Activated T-cell treated with anti-CD3 and anti-CD28 coated beads, Interleukin-2, amount 50 U/mL, for 4 hours (primary cell): ENCODE measurements around the gene KIF21A. TPM values are rescaled to one million over a fixed set of nuclear protein-coding genes. Genes with fewer than 3 reads are reported as not detected.

Experiments
- ATAC-seq, 2 donors: fragments of 200-7000 bp; cut with Tn5 transposase; one replicate each; pipeline ENCODE4 v1.10.0; 2021
- DNase-seq: peaks from one replicate; pipeline ENCODE4 v3.0.0-alpha.2; 2020
- H3K27me3 Mint-ChIP-seq: one replicate; pipeline ENCODE4 v1.8.0; 2021; ENCODE audit warnings: low read depth, mixed read lengths
- H3K36me3 Mint-ChIP-seq: one replicate; pipeline ENCODE4 v1.8.0; 2022; ENCODE audit warnings: mixed read lengths; ENCODE audit not compliant: insufficient read depth
- H3K4me1 Mint-ChIP-seq: one replicate; pipeline ENCODE4 v1.8.0; 2021; ENCODE audit warnings: low read depth, mixed read lengths
- H3K4me3 Mint-ChIP-seq: one replicate; pipeline ENCODE4 v1.8.0; 2021; ENCODE audit warnings: mild to moderate bottlenecking, moderate library complexity, mixed read lengths
- H3K9me3 Mint-ChIP-seq: one replicate; pipeline ENCODE4 v1.8.0; 2021; ENCODE audit warnings: mixed read lengths
- total RNA-seq, 3 donors: library from RNA; stranded (reverse); gene quantifications; one replicate each; pipeline ENCODE4 v1.2.1, GENCODE V29; 2021

Gene KIF21A
- total RNA-seq, 3 donors from 2014 or later = 22.4 to 27.8 (median 25.2) TPM

DNA sequence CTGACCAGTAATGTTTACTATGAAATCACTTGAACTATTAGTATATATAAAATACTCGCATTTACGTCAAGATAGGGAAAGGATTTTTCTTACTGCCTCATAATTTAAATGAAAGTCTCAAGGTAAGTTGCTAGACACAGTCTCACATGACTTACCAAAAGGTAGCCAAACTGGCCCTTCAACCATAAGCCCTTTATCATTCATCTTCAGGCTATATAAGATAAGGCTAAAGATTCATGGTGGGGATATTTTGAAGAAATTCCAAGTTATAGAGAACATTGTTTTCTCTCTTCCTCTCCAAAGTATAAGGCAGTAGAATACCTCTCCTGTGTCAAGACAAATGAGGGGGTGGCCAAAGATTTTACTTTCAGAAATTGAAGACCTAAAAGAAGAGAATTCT lies 23.4 kb downstream of the KIF21A start:
- H3K27me3 Mint-ChIP-seq = no peaks in the 10 kb centered on the region
- no peak for DNase-seq
- peaks cover 17% of the 10 kb centered on the region for H3K36me3 Mint-ChIP-seq
- no peaks in the 10 kb centered on the region for H3K9me3 Mint-ChIP-seq
- H3K4me1 Mint-ChIP-seq = peaks cover 1% of the 10 kb centered on the region
- no peak for ATAC-seq
- H3K4me3 Mint-ChIP-seq = no peak overlapping the region

DNA sequence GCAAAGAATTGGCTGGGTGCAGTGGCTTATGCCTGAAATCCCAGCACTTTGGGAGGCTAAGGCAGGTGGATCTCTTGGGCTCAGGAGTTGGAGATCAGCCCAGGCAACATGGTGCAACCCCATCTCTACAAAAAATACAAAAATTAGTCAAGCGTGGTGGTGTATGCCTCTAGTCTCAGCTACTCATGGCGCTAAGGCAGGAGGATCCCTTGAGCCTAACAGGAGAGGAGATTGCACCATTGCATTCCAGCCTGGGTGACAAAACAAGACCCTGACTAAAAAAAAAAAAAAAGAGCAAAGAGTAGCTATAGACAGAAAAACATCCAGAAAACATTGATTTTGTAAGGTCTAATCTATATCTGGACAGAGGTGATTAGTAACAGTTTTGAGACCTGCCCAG lies 25.0 kb downstream of the KIF21A start:
- peaks cover 17% of the 10 kb centered on the region for H3K36me3 Mint-ChIP-seq
- no peaks in the 10 kb centered on the region for H3K27me3 Mint-ChIP-seq
- no peak for DNase-seq
- no peaks in the 10 kb centered on the region for H3K9me3 Mint-ChIP-seq
- H3K4me1 Mint-ChIP-seq = peaks cover 3% of the 10 kb centered on the region
- no peak for ATAC-seq
- no peak overlapping the region for H3K4me3 Mint-ChIP-seq

DNA sequence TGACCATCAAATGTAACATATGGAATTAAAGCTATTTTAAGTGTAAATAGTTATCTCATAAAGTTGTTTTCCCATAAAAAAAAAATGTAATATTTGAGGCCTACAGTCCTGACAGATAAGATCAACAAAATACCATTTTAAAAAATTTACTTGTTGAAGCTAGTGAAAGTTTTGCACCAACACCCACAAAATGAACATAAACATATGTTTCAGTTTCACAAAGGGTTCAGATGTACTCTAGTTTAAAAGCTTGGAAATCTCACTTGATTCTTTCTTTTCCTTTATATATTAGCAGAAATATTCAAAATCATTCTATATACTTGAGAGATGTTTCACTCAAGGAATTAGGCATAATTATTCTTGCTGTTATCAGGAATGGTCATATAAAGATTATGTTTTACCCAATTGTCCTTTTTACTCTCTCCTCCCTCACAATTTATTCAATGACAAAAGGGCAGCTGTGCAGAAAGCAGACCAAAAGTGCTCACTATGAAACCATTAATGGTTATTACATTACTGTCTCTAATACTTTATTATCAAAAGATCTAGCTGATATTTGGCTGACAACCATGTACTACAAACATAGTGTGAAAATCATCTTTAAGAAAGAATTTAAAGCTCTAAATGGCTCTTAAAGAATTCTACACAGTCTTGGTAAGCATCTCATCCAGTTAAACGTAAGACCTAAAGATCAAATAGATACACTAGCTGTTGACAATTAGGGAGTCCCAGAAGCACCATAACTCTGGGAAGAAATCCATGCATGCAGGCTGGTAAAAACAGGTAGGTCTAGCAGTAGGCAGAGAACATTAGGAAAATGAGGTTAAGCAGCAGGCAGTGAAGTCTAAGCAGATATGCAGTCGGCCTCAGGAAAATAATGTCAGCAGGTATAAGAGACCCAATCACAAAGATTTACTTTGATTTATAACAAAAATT lies 28.8 kb downstream of the KIF21A start:
- H3K27me3 Mint-ChIP-seq = no peaks in the 10 kb centered on the region
- no peaks in the 10 kb centered on the region for H3K9me3 Mint-ChIP-seq
- DNase-seq (no peak), ATAC-seq (no peak)
- H3K4me1 Mint-ChIP-seq = peaks cover 2% of the 10 kb centered on the region
- H3K36me3 Mint-ChIP-seq = peaks cover 9% of the 10 kb centered on the region
- no peak overlapping the region for H3K4me3 Mint-ChIP-seq

DNA sequence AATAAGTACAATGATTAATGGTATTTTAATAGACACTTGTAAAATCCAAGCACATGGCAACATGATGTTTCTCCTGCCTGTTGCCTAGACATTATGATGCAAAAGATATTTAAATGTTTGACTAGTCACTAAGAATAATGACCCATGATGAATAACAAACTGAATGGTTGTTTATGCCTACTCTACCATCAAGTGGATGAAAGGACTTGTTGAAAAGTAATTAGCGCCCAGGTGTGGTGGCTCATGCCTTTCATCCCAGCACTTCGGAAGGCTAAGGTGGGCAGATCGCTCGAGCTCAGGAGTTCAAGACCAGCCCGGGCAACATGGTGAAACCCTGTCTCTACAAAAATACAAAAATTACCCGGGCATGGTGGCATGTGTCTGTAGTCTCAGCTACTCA lies 30.7 kb downstream of the KIF21A start:
- Mint-ChIP-seq H3K9me3 (no peaks in the 10 kb centered on the region), H3K4me3 (no peak overlapping the region), H3K4me1 (peaks cover 3% of the 10 kb centered on the region), H3K27me3 (no peaks in the 10 kb centered on the region), H3K36me3 (peaks cover 10% of the 10 kb centered on the region)
- ATAC-seq = no peak
- no peak for DNase-seq

DNA sequence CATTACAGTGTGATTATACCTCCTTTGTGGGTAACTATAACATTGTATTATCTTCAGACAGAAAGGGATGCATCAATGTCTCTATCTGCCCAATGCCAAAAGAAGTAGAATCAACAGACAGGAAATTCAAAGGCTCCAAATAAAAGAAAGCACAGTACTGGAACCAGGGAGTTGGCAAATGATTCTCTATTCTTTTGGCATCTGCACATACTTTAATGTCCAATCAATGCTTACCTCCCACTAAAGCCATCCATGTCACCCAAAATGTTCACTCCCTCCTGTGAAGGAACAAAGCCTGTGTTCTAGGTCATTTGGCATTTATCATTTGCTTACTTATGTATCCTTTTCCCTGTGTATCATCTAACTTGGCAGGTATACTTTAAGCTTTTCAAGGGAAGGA lies 36.7 kb downstream of the KIF21A start:
- no peak for ATAC-seq
- peaks cover 5% of the 10 kb centered on the region for H3K36me3 Mint-ChIP-seq

DNA sequence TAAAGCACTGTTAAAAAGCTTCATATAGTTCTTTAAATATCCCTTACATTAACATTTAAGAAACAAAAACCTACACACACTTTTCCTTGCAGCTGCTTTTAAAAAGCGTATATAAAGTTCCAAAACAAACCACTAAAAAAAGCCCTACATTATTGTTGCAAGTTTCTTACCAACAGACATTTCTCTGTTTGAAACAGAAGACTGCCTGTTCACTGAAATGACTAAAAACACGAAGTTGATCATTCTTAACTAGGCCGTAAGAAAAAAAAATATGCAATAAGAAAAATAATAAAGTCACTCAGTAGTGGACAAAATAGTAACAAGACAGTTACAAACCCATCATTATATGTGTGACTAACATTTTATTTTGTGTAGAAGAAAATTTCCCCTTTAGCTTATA lies 37.3 kb downstream of the KIF21A start:
- ATAC-seq = no peak
- Mint-ChIP-seq H3K4me3 (no peak overlapping the region), H3K36me3 (peaks cover 2% of the 10 kb centered on the region)

More for the DNA sequence above, 36.7 kb downstream of the KIF21A start:
- DNase-seq = no peak
- Mint-ChIP-seq H3K4me3 (no peak overlapping the region), H3K27me3 (no peaks in the 10 kb centered on the region), H3K4me1 (peaks cover 16% of the 10 kb centered on the region), H3K9me3 (no peaks in the 10 kb centered on the region)

DNA sequence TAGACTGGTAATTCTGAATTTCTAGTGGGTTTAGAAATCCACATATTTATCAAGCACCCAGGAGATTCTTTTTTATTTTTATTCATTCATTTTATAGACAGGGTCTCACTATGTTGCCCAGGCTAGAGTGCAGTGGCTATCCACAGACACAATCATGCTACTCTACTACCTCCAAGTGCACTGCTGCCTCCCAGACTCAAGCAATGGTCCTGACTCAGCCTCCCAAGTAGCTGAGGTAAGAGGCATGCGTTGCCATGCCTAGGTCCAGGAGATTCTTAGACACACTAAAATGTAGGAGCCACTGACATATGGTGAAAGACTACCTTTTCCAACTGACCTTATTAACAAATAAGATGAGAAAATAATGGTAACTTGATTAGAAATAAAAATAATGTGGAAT lies 38.9 kb downstream of the KIF21A start:
- ATAC-seq (no peak), DNase-seq (no peak)
- peaks cover 18% of the 10 kb centered on the region for H3K4me1 Mint-ChIP-seq
- no peaks in the 10 kb centered on the region for H3K27me3 Mint-ChIP-seq
- no peak overlapping the region for H3K4me3 Mint-ChIP-seq
- no peaks in the 10 kb centered on the region for H3K9me3 Mint-ChIP-seq
- H3K36me3 Mint-ChIP-seq = peaks cover 2% of the 10 kb centered on the region

More for the DNA sequence above, 37.3 kb downstream of the KIF21A start:
- no peaks in the 10 kb centered on the region for H3K9me3 Mint-ChIP-seq
- DNase-seq = no peak
- peaks cover 18% of the 10 kb centered on the region for H3K4me1 Mint-ChIP-seq
- no peaks in the 10 kb centered on the region for H3K27me3 Mint-ChIP-seq

DNA sequence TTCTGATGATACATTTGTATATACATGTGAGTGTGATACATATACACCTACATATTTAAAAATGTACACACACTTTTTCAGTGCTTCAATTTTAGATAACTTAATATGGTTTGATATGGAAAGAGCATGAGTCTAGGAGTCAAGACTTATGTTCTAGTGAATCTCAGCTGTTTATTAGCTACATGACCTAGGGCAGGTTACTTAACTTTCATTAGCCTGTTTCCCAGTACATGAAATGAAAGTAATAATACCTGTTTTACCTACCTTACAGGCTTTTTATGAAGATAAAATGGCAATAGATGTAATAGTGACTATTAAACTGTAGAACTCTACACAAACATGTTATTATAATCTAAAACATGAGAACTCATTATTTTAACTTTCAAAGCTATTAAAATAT lies 39.5 kb downstream of the KIF21A start:
- H3K27me3 Mint-ChIP-seq = no peaks in the 10 kb centered on the region
- ATAC-seq (no peak), DNase-seq (no peak)
- no peak overlapping the region for H3K4me3 Mint-ChIP-seq
- no peaks in the 10 kb centered on the region for H3K36me3 Mint-ChIP-seq
- peaks cover 18% of the 10 kb centered on the region for H3K4me1 Mint-ChIP-seq
- no peaks in the 10 kb centered on the region for H3K9me3 Mint-ChIP-seq

DNA sequence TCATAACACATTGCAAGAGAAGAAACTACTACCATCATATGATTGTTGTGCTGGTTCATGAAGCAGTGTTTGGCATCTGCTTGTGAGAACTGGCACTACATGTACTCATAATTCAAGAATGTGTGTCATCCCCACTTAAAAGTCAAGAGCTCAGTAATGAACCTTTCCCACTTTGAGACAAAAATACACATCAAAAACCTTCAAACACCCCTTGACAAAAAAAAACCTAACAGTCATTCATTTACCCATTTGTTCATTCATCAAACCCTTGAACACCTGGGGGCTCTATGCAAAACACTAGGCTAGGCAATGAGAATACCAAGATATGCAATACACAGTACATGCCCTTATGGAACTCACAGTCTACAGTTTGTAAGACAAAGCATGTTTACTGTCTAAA lies 40.0 kb downstream of the KIF21A start:
- peaks cover 18% of the 10 kb centered on the region for H3K4me1 Mint-ChIP-seq

DNA sequence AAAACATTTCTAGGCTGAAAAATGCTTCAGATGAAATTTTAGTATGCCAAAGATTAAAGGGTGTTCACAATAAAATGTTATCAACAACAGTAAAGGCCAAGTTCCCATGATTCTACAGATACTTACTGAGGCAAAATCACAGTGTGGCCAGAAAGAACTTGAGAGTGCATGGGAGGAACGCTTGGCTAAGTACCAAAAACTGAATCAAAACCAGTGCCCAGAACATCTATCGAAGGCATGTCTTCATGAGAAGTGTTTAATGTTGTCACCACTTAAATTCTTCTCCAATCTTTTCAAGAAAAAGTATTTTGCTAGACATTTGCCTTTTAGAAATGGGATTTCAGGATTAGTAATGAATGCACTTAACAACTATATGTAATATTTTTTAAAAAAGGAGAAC lies 41.5 kb downstream of the KIF21A start:
- Mint-ChIP-seq H3K36me3 (no peaks in the 10 kb centered on the region), H3K4me1 (peaks cover 9% of the 10 kb centered on the region), H3K4me3 (no peak overlapping the region), H3K27me3 (no peaks in the 10 kb centered on the region), H3K9me3 (no peaks in the 10 kb centered on the region)
- DNase-seq (no peak), ATAC-seq (no peak)

More for the DNA sequence above, 40.0 kb downstream of the KIF21A start:
- Mint-ChIP-seq H3K9me3 (no peaks in the 10 kb centered on the region), H3K4me3 (no peak overlapping the region), H3K36me3 (no peaks in the 10 kb centered on the region), H3K27me3 (no peaks in the 10 kb centered on the region)
- DNase-seq (no peak), ATAC-seq (peak; percentile 48 to 77)

DNA sequence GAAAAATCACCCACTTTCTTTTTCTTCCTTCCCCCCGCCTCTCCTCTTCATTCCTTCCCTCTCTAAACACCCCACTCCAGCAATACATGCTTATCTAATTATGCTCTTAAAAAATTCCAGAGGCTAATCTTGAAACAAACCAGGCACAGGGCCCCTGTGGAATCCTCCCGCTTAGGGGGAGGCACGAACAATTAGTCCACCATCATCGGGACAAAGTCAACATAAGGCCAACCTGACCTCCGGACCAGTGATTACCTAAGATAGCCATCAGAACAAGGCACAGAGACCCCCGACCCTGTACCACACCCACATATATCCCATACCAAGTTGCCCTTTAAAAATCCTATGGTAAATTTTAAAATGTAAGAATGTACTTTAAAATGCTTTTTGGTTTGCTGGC lies 47.1 kb downstream of the KIF21A start:
- no peaks in the 10 kb centered on the region for H3K4me1 Mint-ChIP-seq
- no peak for ATAC-seq
- no peak overlapping the region for H3K4me3 Mint-ChIP-seq
- DNase-seq = no peak
- no peaks in the 10 kb centered on the region for H3K27me3 Mint-ChIP-seq
- no peaks in the 10 kb centered on the region for H3K9me3 Mint-ChIP-seq
- H3K36me3 Mint-ChIP-seq = peaks cover 7% of the 10 kb centered on the region

DNA sequence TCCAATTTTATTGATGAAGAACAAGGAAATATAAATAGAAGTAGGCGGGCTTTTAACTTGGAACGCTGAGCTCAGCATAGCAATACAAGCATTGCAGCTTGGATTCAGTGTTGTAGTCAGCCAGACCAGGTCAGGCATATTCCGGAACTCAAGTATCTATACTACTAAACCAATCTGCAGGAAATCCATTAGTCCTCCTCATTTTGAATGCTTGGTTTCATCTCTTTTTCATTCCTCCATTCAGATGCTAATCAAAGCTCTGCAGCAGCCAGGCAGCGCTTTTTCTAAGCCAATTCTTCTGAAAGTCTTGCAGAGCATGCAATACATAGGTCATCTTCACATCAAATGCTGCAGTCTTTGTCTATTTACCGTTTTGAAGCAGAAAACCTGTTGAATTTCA lies 49.0 kb downstream of the KIF21A start:
- Mint-ChIP-seq H3K4me1 (no peaks in the 10 kb centered on the region), H3K27me3 (no peaks in the 10 kb centered on the region), H3K4me3 (no peak overlapping the region), H3K36me3 (peaks cover 7% of the 10 kb centered on the region), H3K9me3 (no peaks in the 10 kb centered on the region)
- DNase-seq = no peak
- no peak for ATAC-seq

DNA sequence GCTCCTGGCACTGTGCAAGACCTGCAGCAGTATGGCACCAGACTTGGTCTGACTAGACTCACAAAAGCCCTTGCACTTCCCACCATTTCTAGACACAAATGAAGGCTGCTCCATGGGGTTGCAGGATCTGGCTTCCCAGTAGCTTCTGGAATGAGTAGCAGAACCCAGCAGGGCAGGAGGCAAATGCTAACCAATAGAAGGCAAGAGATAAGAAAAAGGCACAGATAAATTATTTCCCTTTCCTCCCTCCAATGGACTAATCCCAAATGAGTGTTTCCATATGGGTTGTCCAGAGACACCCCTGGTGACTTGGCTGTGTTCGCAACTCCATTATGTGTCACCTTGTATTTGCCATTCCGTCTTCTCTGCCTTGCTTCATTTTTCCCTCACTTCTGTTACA lies 49.7 kb downstream of the KIF21A start:
- Mint-ChIP-seq H3K4me3 (no peak overlapping the region), H3K36me3 (peaks cover 7% of the 10 kb centered on the region), H3K27me3 (no peaks in the 10 kb centered on the region), H3K9me3 (no peaks in the 10 kb centered on the region), H3K4me1 (no peaks in the 10 kb centered on the region)
- ATAC-seq (no peak), DNase-seq (no peak)

DNA sequence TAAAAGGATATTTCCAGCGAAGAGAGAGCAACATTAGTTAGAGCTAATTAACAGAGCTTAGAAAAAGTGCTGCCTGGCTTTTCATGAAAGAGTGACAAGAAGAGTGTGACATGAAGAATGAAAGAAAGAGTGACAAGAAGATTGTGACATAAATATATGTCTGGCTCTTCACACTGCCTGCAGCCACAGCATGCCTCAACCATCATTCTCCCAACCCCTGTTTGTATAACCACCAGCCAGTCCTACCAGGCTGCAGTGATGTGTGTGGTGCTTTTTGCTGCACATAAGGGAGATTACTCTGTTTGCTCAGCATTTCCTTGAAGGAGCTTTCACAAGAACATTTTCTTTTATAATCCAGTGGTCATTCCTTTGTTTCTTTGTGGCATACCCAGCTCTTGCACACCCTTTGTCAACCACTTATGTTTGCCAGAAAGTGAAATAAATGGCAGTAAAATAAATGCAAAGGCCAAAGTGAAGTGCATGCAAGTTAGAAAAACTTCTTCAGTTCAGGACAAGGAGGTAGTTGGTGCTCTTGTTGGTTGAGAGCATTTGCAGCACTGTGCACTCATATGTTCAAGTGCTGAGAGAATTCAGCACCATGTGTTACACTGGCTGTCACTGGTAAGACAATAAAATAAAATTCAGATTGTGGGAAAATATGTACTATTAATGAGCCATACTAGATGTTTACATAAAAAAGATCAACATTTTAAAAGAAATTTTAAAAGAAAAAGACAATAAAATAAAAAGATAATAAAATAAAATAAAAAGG lies 50.6 kb downstream of the KIF21A start:
- Mint-ChIP-seq H3K4me3 (no peak overlapping the region), H3K36me3 (peaks cover 7% of the 10 kb centered on the region), H3K9me3 (no peaks in the 10 kb centered on the region), H3K4me1 (no peaks in the 10 kb centered on the region), H3K27me3 (no peaks in the 10 kb centered on the region)
- DNase-seq = no peak
- no peak for ATAC-seq

DNA sequence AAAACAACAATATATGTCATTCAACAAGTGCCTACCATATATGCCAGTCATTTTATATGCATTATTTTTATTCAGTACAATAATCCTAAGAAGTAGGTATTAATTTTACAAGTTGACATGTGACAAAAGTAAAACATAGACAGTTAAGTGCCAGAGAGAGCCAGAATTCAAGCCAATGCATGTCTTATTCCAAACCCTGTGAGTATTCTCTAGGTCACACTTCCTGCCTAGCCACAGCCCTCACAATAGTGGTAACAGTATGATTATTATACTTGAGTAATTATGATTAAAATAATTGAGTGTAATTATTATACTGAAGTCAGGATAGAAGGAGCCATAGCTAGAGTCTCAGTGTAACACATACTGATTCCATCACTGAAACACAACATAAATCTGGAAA lies 52.2 kb downstream of the KIF21A start:
- ATAC-seq (no peak), DNase-seq (no peak)
- Mint-ChIP-seq H3K4me1 (no peaks in the 10 kb centered on the region), H3K9me3 (no peaks in the 10 kb centered on the region), H3K36me3 (peaks cover 12% of the 10 kb centered on the region), H3K27me3 (no peaks in the 10 kb centered on the region), H3K4me3 (no peak overlapping the region)
